Prostate gland (tissue), 2 donors: Measurements from ENCODE around the gene LINC00305. TPM values are rescaled to one million over a fixed set of nuclear protein-coding genes. Genes with fewer than 3 reads are reported as not detected.

Source experiments
- DNase-seq: peaks from one replicate; pipeline ENCODE4 v3.0.0-alpha.2; 2019; ENCODE audit warnings: low spot score
- H3K27ac ChIP-seq, 2 donors: fragments of 200-600 bp; sonication (generic); 2 replicates each; pipeline ENCODE4 v1.5.1; 2017 to 2019
- H3K27me3 ChIP-seq: fragments of 200-600 bp; sonication (generic); replicated peaks from 2 replicates; pipeline ENCODE4 v1.5.1; 2019; ENCODE audit not compliant: insufficient read depth
- H3K36me3 ChIP-seq, 2 donors: fragments of 200-600 bp; sonication (generic); 1 replicate in 1 of 2; 2 replicates in 1 of 2; pipeline versions ENCODE4 v1.5.1 to v1.8.1; 2017 to 2019
- H3K4me1 ChIP-seq: fragments of 200-600 bp; sonication (generic); replicated peaks from 2 replicates; pipeline ENCODE4 v1.5.1; 2019
- H3K4me3 ChIP-seq, 2 donors: fragments of 200-600 bp; sonication (generic); 2 replicates each; pipeline ENCODE4 v1.5.1; 2017 to 2019
- H3K9me3 ChIP-seq: fragments of 200-600 bp; sonication (generic); 2 replicates; pipeline ENCODE4 v1.5.1; 2017
- CTCF ChIP-seq, 4 experiments: fragments of 200-600 bp in 2 of 4; fragments of 450-650 bp in 2 of 4; sonication (generic) in 2 of 4; IDR thresholded peaks; 1 replicate in 3 of 4; 2 replicates in 1 of 4; pipeline ENCODE4 v1.5.1; 2016 to 2019; ENCODE audit warnings: antibody characterized with exemption in 4 of 4, mild to moderate bottlenecking in 2 of 4, moderate library complexity in 2 of 4
- POLR2A ChIP-seq: fragments of 450-650 bp; IDR thresholded peaks from one replicate; pipeline ENCODE4 v1.6.1; 2016; ENCODE audit warnings: antibody characterized with exemption, mild to moderate bottlenecking
- POLR2AphosphoS5 ChIP-seq: sonication (generic); formaldehyde crosslinking; IDR thresholded peaks from one replicate; pipeline ENCODE4 v1.6.1; 2017; ENCODE audit warnings: antibody characterized with exemption
- WGBS: methylation state at CpG from one replicate; pipeline ENCODE4 v1.1.5; 2018; 5-methylcytosine and 5-hydroxymethylcytosine counted together
- intact Hi-C: fragments of 100-400 bp; cut with DNase I; formaldehyde crosslinking; loops from one replicate; pipeline ENCODE4 v1.14.2; 2022
- total RNA-seq, 2 donors: library from RNA; depleted of rRNA; stranded (reverse); fragments of >200 nt; gene quantifications; one replicate each; pipeline ENCODE4 v1.1.0, GENCODE V29; 2016

LINC00305 gene
- total RNA-seq, 2 donors from 2014 or later, result not detected

DNA sequence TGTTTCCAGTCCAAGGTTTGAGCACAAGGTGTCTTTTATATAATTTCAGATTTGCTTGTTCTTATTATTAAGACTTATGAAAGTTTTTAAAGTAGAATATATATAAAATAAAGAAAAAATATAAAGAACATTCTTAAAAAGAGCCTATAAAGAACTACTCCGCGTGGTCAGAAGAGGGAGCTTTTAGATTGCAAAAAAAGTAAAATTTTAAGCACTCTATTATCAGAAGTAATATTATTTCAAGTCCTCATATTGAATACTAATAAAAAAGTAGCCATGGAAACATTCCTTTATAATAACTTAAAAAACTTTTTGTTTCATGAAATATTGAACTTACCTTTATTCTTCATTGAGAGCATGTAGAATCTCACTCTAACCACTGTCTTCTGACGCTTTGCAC lies 51.4 kb downstream of the LINC00305 start:
- Histone ChIP-seq H3K9me3 (no peaks in the 10 kb centered on the region), H3K4me1 (no peaks in the 10 kb centered on the region), H3K36me3 (no peaks in the 10 kb centered on the region), H3K27me3 (no peaks in the 10 kb centered on the region), H3K27ac (no peak overlapping the region), H3K4me3 (no peak overlapping the region)
- TF ChIP-seq POLR2AphosphoS5 (no peak), CTCF (IDR thresholded peaks at IDR 0.05) (no peak), POLR2A (no peak)
- WGBS, result 72% methylated on average over 3 of the region's 3 CpGs
- no peak for DNase-seq
- intact Hi-C loops, result no loop called here

DNA sequence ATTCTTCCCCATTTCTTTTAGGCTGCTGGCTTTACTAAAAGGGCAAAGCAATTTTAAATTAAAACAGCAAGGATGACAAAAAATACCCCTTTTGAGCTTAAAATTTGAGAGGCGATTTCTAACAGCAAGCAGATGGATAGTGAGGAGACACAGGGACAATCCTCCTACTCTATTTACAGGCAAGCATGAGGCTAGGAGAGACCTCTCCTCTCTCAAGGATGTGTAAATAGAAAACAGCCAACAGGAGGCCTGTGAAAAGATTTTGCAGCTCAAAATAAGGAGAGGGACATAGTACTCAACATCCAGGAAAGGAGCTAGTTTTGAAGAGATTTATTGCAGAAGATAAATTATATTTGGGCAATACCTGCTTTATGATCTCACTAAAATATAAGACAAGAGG lies 53.8 kb downstream of the LINC00305 start:
- no peak for TF ChIP-seq POLR2A
- no peak for TF ChIP-seq CTCF (IDR thresholded peaks at IDR 0.05)
- no peak for TF ChIP-seq POLR2AphosphoS5
- H3K9me3 ChIP-seq, result no peaks in the 10 kb centered on the region
- H3K36me3 ChIP-seq, result no peaks in the 10 kb centered on the region
- no peaks in the 10 kb centered on the region for H3K4me1 ChIP-seq
- intact Hi-C loops, result no loop called here
- no peak for DNase-seq
- 83% methylated on average over 1 of the region's 1 CpG for WGBS
- H3K27me3 ChIP-seq, result no peaks in the 10 kb centered on the region
- H3K27ac ChIP-seq, result no peak overlapping the region
- H3K4me3 ChIP-seq, result no peak overlapping the region

DNA sequence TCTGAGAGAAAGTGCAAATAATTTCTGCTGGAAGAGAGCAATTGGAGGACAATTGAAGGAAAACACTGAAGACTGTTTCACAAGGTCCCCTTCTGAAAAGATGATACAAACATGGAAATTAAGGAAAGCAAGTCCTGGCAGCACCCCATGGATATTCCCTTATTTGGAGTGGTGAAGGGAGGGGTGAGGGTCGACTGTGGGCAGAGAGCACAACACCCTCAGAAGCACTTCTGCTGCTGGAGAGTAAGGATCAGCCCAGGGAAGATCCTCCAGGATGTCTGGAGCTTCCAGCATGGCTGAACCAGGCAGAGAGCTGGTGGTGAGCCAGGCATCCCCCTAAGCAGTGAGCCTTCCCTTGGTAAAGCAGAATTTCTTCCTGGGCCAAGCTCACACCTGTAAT lies 54.7 kb downstream of the LINC00305 start:
- TF ChIP-seq POLR2AphosphoS5 (no peak), CTCF (IDR thresholded peaks at IDR 0.05) (no peak), POLR2A (no peak)
- H3K27ac ChIP-seq, result no peak overlapping the region
- H3K36me3 ChIP-seq, result no peaks in the 10 kb centered on the region
- 16% methylated on average over 1 of the region's 1 CpG for WGBS
- no peak overlapping the region for H3K4me3 ChIP-seq
- DNase-seq, result no peak
- no peaks in the 10 kb centered on the region for H3K4me1 ChIP-seq
- H3K9me3 ChIP-seq, result no peaks in the 10 kb centered on the region
- intact Hi-C loops, result no loop called here
- no peaks in the 10 kb centered on the region for H3K27me3 ChIP-seq

GRCh38 chr18:64091526-64091925 lies 57.4 kb downstream of the LINC00305 start:
- no peak for DNase-seq
- no peak overlapping the region for H3K27ac ChIP-seq
- no peaks in the 10 kb centered on the region for H3K4me1 ChIP-seq
- no peaks in the 10 kb centered on the region for H3K27me3 ChIP-seq
- intact Hi-C loops, result no loop called here
- H3K36me3 ChIP-seq, result no peaks in the 10 kb centered on the region
- no peak overlapping the region for H3K4me3 ChIP-seq
- TF ChIP-seq POLR2A (no peak), CTCF (IDR thresholded peaks at IDR 0.05) (no peak), POLR2AphosphoS5 (no peak)
- H3K9me3 ChIP-seq, result no peaks in the 10 kb centered on the region

GRCh38 chr18:64090876-64091275 lies 58.0 kb downstream of the LINC00305 start:
- H3K27me3 ChIP-seq, result no peaks in the 10 kb centered on the region
- 78% methylated on average over 2 of the region's 2 CpGs for WGBS
- TF ChIP-seq POLR2A (no peak), POLR2AphosphoS5 (no peak), CTCF (IDR thresholded peaks at IDR 0.05) (no peak)
- H3K36me3 ChIP-seq, result no peaks in the 10 kb centered on the region
- H3K9me3 ChIP-seq, result no peaks in the 10 kb centered on the region
- no peaks in the 10 kb centered on the region for H3K4me1 ChIP-seq
- no peak for DNase-seq
- intact Hi-C loops, result no loop called here
- no peak overlapping the region for H3K27ac ChIP-seq
- H3K4me3 ChIP-seq, result no peak overlapping the region
